GM19239 (cell line): ENCODE data around the gene TMEM233.

ENCODE experiments used
- DNase-seq: peaks from one replicate; pipeline ENCODE4 v3.0.0; 2011; ENCODE audit warnings: low spot score; ENCODE audit not compliant: insufficient read length
- FAIRE-seq: peaks from 2 replicates; lab custom pipeline; 2011; peaks lifted over from hg19 to GRCh38; lab: Jason Lieb, UNC

Gene TMEM233

DNA sequence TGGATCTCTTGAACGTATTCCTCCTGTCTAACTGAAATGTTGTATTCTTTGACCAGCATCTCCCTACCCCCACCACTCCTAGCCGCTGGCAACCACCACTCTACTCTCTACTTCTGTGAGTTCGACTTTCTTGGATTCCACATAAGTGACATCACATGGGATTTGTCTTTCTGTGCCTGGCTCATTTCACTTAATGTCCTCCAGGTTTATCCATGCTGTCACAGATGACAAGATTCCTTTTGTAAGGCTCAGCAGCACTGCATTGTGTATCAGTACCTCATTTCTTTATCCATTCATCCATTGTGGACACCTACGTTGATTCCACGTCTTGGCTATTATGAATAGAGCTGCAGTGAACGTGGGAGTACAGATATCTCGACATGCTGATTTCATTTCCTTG is 84.9 kb downstream of the TMEM233 start:
- DNase-seq, result no peak
- FAIRE-seq, result no peak

DNA sequence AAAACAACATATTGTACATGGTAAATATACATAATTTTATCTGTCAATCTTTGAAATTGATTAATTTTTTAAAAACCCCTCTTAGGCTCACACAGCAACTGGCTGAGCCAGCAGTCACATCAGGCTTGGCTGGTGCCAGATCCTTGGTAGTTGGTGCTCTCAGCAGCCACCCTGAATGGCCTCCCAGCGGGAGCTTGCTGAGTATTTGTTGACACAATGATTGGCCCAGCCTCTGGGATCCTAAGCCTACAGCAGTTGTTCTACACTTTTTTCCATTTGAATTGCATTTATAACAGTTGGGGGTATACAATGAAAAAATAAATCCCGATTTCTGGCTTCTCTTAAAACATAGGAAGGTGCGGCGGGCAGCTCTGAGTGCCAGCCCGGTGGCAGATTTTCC is 85.5 kb downstream of the TMEM233 start:
- no peak for DNase-seq

DNA sequence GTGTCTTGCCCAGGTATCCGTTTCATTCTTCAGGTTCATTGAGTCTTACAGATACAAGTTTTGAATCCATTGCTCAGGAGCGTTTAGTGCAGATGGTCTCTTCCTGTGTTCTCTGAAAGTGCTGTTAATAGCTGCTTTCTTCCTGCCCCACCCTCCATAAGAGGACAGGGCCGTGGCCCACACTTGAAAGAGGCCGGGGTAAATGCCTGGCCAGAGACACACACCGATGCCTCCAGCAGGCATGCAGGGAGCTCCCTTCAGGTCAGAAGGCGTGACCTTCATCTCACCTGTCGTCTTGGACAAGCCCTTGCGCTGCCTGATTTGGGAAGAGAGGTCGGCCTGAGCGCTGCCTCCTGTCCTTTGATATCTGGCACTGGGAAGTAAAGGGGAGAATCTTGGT is 85.9 kb downstream of the TMEM233 start:
- FAIRE-seq (no peak), DNase-seq (no peak)

More for the DNA sequence above, 85.5 kb downstream of the TMEM233 start:
- FAIRE-seq, result no peak

DNA sequence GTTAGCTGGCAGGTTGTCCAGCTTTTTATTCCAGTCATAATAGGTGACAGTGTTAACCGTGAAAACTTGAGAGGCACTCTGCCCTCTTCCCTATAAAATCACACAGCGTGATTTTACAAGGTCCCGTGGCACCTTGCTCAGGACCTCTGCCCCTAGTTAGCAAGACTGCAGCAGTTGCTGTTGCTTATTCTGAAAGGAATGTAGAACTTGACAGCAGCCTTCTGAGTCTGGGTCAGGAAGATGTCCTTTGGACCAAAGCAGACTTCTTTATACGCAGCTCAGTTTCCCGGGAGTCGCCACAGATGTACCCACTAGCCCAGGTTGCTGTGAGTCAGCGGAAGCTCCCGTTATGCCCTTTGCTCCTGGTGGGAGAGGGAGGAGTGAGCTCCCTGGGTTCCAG is 87.5 kb downstream of the TMEM233 start:
- DNase-seq (no peak), FAIRE-seq (no peak)

DNA sequence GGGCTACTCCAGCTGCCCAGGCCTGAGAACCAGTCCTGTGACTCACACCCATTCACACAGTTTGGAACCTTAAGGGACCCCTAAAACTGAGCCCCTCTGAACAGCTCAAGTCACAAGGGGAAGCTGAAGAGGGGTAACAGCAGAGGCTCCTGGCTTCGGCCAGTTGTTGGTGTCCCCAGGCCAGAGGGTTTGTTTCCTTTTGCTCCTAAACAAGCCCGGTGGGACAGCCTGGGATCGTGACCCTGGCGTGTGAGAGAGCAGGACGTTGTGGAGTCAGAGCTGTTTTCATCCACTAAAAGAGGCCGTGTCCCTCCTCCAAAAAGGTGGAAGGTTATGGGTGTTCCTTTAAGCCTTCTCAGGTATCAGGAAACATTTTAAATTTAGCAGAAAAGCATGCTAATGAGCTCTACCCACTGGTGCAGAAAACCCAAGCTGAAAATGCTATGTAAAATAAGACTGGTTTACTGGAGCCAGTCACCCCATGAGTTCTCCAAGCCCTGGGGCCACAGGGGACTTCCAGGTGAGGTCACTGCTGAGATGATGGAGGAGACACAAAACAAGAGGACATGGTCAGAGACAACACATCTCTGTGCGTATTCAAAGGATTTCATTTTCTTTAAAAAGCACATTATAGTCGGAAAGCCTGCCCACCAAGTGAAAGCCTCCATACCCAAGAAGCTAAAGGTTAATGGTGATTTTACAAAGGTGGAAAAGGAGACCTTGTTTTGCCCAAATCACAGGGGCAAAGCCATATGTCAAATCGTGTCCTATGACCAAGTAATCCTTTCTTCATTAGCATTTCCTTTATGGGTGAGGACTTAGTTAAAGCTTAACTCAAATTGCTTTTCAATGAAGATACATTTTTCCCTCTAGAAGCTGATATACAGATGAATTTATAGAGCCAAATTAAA is 88.4 kb downstream of the TMEM233 start:
- no peak for DNase-seq
- FAIRE-seq, result peak; percentile 58

DNA sequence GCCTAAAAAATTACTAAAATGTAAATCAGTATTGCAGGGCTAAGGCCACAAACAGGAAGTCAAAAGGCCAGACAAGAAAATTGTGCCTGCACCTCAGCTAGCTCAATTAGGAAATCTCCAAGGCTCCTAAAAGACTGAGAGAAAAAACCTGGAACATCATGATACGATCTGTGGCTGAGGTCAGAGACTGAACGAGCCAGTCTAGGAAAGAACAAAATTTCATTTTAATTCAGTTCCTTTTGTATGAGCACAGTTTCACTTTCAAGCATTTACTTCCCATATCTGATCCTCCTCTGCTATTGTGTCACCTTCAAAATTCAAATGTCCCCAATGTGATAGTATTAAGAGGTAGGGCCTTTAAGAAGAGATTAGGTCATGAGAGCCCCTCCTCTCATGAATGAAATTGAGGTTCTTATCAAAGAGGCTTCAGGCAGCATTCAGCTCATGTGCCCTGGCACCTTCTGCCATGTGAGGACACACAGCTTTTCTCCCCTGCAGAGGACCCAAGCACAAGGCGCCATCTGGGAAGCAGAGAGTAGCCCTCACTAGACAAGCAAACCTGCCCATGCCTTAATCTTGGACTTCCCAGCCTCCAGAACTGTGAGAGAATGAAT is 89.2 kb downstream of the TMEM233 start:
- no peak for DNase-seq

DNA sequence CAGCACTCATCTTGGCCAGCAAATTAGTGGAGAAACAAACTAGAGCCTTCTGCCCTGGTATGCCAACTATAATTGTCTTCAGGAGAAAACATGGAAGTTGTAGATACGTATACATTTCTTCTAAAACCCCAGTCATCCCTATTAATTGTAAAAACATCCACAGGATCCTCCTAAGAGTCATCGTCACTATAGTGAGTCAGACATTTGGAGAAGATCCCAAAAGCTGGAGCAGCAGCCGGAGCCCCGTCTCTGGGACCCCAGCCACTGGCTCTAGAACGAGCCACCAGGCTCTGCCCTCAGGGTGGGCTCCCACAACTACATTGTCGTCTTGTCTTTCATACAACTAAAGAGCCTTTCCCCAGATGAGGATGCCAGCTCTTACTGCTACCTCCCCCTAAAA is 89.8 kb downstream of the TMEM233 start:
- DNase-seq (no peak), FAIRE-seq (no peak)

More for the DNA sequence above, 89.2 kb downstream of the TMEM233 start:
- peak; percentile 48 for FAIRE-seq

DNA sequence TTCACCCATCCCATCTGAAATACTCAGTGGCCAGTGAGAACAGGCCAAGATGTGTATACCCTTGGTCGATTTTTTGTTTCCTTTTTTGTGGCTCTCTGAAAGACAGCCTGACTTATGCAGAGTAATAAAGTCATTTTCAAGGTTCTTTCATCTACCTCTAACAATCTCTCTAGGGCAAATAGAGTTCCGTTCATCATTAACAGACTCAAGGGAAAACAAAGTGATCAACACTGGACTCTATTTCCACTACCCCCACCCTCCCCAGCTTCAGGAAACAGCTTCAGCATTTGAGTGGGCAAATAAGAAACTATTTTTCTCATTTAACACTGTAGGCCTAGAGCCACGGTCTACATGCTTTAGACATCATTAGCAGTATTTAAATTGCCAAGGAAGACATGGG is 90.2 kb downstream of the TMEM233 start:
- FAIRE-seq (no peak), DNase-seq (no peak)

DNA sequence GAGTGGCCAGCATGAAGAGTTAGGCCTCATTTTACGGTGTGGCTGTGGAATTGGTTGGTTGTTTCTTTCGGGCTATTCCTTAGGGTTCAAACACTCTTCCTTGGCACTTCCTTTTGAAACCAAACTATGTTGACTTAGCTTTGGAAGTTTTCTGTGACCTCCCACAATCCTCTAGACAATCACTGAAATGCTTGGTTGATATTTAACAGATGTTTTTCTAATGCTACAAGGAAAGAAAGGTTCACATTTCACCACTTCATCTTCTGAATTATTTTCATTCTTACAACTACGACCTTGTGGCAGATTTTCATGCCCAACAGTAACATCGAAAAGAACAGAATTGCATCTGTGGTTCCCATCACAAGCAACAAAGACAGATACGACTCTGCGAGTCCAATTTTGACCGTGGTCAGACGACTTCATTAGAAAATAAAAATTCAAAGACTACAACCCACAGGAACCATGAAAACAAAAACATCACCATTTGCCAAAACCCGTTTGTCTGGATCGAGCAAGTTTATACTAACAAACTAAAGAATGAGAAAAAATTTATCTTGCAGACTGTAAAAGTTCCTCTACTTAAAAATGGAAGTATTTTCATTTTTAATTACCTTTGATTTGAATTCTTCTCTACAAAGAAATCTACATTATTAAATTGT is 91.3 kb downstream of the TMEM233 start:
- DNase-seq (no peak), FAIRE-seq (no peak)

DNA sequence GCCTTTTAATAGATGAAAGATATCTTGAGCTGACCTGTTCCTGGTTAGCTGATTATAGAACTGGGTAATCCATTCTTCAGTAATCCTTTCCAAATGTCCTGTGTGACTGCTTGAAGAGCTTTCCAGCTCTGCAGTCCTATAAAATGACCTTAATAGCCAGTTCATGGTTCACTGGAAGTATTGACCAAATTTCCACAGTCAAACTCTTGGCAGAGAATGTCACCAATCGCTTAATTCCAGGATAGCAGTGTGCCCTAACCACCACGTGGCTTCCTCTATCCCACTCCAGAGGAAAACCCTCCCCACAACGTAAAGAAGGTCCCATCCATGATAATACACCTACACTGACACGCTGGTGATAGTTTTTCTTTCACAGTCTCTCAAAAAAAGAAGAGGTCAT is 91.8 kb downstream of the TMEM233 start:
- FAIRE-seq, result no peak
- no peak for DNase-seq

DNA sequence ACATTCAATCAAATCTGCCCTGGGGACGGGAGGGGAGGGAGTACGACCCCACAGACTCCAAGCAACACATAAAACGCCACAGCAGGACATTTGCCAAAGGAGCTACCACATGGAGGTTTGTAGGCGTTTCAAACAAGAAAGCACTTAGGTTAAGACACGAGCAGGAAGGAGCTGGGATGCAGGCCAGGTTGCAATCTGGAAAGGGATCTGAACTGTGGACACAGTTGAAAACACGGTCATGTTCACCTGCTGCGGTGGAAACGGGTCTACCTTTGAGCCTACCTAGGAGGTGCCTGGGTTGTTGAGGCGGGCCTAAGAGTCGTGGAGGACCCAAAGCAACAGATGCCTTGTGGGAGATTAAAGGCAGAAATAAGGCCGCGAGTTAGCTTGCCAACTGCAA is 92.8 kb downstream of the TMEM233 start:
- no peak for FAIRE-seq
- no peak for DNase-seq

DNA sequence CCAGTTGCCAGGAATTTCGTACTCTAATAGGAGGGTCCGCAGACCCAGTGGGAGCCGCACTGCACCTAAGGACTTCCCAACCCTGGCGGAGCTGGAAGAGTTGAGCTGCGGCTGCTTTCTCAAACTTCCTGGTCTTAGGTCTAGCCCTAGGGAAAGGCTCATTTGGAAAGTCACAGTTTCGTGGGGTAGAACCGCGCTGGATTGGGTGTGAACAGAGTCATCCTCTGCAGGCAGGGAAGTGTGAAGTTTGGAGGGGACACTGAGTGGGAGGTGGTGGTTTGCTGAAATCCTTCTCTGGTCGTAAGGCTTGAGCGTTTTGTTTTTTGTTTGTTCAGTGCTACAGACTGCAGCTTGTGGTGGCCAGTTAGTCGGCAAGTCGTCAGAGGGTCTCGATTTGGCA is 93.2 kb downstream of the TMEM233 start:
- DNase-seq, result no peak
- no peak for FAIRE-seq

DNA sequence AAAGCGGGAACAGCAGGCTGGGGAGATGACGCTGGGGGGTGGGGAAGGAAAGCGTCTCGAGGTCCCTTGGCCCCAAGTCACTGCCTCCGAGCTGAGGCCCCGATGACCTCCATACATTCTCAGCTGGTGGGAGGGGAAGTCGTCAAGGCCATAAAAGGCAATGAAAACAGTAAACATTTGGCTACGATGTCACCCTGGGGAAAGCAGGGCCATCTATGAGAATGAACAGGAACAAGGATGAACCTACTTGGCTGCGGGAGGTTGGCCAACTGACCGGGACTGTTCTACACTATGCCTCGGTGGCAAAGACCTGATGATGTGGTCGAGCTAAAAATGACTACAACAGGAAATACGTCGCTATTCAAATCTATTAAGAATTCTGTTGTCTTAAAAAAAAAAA is 93.8 kb downstream of the TMEM233 start:
- no peak for DNase-seq
- no peak for FAIRE-seq

DNA sequence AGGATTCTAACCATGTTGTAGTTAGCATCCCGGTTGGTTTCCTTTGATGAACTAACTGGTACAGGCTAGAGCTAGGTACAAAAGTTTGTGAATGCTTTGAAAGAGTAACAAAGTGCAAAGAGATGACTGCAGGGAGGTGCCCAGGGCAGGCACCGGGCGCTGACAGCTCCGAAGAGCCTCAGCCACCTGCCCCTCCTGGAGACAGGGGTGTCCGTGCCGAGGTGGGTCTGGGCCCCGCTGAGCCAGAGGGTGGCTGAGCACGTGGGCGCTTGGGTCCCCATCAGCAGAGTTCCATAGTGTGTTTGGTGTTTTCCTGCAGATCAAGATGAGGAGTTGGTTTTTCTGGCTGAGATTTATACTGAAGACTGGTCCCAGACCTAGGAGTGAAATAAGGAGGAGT is 94.3 kb downstream of the TMEM233 start:
- FAIRE-seq (no peak), DNase-seq (no peak)

DNA sequence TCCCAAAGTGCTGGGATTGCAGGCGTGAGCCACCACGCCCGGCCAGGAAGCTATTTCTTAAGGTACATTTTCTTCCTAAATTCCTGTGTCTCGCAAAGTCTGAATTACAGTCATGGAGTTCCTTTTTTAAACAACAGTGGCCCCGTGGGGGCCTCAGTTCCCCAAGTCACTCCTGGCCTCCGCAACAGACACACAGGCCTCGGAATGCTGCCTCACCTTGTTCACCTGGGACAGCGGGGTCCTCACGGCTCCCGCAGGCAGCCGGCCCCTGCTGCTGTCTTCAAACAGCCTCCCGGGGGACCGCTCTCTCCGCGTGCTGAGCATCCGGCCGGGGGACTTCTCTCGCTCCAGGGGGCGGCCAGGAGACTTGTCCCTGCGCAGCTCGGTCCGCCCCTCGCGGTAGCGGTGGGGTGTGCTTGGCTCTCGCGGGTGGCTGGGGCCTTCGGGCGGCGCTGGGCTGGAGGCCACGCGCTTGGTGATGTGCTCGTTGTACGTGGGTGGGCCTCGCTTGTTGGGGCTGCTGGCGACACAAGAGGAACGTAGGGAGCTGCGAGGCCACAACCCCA is 96.4 kb downstream of the TMEM233 start:
- no peak for FAIRE-seq
- DNase-seq, result no peak

DNA sequence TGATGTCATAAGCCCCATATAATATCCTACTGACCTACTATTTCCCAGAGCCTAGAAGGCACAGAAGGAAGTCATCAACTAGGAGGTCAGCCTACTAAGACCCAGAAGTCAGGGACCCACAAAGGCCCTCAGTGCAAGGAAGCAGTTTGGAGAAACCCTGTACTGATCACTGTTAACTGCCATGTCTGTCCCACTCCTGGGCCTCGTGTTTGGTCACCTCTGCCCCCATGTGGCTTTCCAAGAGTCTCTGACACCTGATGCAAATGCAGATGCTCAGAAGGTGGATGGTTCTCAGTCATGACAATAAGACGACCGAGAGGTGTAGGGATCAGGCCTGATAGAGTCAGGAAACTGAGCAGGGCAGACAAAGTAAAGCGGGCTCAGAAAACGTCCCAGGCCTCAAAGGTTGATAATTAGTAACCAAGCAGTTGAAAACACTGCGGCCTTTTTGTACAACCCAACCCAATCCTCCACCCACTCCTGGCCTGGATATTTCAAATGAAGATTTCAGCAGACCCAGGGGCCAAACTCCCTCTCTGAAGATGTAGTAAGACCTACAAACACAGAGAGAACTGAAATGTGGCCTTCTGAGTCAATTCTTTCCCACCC is 97.7 kb downstream of the TMEM233 start:
- no peak for DNase-seq
- FAIRE-seq, result no peak

DNA sequence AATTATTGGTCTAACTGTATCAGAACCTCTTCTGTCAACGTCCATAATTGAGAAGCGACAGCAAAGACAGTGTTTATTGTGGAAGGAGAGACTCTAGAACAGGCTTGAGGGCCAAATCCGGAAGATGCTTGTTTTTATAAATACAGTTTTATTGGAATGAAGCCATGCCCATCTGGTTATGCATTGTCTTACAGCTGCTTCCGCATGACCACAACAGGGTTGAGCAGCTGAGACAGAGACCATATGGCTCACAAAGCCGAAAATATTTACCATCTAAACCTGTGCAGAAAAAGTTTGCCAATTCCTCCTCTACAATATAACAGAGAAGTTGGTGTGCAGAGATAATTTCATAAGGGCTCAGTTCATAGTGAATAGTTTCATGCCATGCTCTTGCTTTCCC is 98.8 kb downstream of the TMEM233 start:
- FAIRE-seq, result no peak

More for the DNA sequence above, 98.8 kb downstream of the TMEM233 start:
- DNase-seq, result no peak
